ENCODE results near the gene MT1E.

MT1E gene

DNA sequence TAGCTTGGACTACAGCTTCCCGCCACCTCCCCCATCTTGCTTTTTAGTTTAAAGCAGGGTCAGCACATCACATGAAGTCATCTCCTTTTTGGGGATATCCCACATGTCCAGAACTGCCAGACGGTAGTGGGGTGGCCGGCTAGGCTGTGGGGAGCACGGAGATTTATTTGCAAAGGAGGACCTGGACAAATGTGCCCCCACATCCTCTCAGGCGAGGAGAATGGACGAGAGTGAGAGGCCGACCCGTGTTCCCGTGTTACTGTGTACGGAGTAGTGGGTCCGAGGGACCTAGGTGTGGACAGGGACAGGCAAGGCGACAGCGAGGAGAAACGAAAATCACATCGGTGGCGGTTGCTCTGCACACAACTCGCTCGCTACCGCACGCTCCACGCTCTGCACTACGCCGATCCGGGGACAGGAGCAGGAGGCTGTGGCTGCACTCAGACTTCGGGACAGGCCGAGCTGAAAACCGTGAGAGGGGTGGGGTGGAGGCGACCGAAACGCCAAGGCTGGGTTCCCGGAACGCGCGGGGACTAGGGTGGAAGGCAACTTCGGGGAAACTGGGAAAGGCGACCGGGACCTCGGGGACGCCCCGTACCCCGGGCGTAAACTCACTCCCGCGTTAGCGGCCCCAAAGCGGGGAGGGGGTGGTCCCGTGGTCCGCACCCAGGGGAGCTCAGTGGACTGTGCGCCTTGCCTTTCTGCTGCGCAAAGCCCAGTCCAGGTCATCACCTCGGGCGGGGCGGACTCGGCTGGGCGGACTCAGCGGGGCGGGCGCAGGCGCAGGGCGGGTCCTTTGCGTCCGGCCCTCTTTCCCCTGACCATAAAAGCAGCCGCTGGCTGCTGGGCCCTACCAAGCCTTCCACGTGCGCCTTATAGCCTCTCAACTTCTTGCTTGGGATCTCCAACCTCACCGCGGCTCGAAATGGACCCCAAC, 12.5 kb downstream of the MT1E start, which contains the start of gene MT1A:
TSS of gene MT1A (plus strand) at position 853 of the 937 bp plus-strand sequence. CDS start at position 926, 73 bp downstream.
- peak; percentile 45 for DNase-seq (ENCODE audit: low spot score)
- no peaks in the 10 kb centered on the region for H3K9me3 Mint-ChIP-seq
- H3K27me3 Mint-ChIP-seq (ENCODE audit: low read depth), result peaks cover 79% of the 10 kb centered on the region
- H3K4me1 Mint-ChIP-seq (ENCODE audit: low read depth), result peaks cover 28% of the 10 kb centered on the region
- no peak within 1 kb of the TSS for H3K27ac Mint-ChIP-seq
- H3K36me3 Mint-ChIP-seq (ENCODE audit: low read depth), result peaks cover 4% of the 10 kb centered on the region
- peak within 1 kb of the TSS; percentile 76 for H3K4me3 Mint-ChIP-seq

DNA sequence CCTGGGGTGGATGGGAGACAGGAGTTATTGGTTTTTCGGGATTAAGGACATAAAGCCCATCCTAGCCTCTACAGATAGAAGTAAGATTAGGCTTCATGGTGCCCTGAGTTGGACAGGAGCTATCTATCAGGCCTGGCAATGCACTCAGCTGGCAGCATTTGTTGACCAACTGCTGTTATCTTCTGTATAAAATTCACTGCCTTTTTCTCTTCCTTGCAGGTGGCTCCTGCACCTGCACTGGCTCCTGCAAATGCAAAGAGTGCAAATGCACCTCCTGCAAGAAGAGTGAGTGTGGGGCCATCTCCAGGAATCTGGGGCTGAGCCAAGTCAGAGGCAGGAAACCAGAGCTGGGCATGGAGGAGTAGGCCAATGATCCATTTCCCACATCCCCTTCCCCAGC, 13.5 kb downstream of the MT1E start:
- DNase-seq (ENCODE audit: low spot score), result no peak
- H3K27ac Mint-ChIP-seq, result no peak overlapping the region
- no peaks in the 10 kb centered on the region for H3K9me3 Mint-ChIP-seq
- peaks cover 35% of the 10 kb centered on the region for H3K4me1 Mint-ChIP-seq (ENCODE audit: low read depth)
- peaks cover 70% of the 10 kb centered on the region for H3K27me3 Mint-ChIP-seq (ENCODE audit: low read depth)
- H3K4me3 Mint-ChIP-seq, result no peak overlapping the region
- H3K36me3 Mint-ChIP-seq (ENCODE audit: low read depth), result peaks cover 4% of the 10 kb centered on the region

DNA sequence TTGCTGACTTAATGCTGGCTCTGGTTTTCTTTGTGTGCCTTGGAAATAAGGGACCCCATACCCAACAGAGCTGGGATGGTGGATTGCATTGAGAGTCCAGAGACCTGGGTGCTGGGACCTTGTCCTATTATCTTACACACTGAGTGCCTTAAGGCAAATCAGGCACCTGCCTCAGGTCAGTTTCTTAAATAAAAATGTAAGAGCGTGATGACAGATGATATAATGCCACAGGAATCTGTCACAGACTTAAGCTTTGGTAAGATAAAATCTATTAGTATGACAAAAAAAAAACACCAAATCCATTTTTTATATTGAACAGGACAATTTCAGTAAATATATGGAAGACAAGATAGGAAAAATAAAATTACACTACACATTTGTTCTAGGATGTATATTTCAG, 14.5 kb downstream of the MT1E start:
- Mint-ChIP-seq H3K9me3 (no peaks in the 10 kb centered on the region), H3K4me3 (no peak overlapping the region), H3K27me3 (ENCODE audit: low read depth) (peaks cover 59% of the 10 kb centered on the region), H3K4me1 (ENCODE audit: low read depth) (peaks cover 34% of the 10 kb centered on the region), H3K27ac (no peak overlapping the region), H3K36me3 (ENCODE audit: low read depth) (peaks cover under 1% of the 10 kb centered on the region)
- DNase-seq (ENCODE audit: low spot score), result no peak

DNA sequence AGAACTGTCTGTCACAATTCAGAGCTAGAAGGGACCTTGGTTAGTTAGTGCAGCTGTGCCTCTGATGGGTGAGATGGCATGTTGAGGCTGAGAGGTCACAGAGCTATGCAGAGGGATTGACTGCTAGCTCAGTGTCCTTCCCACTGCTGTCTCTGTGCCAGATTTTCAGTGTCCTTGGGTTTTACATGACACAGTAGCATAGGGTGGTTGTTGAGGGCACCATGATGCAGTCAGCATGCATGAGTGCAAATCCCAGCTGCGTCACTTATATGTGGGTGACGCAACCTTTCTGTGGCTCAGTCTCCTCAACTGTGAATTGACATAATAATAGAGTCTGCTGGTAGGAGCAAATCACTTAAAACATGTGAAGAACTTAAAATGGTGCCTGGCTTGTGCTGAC, 15.6 kb downstream of the MT1E start:
- peaks cover 56% of the 10 kb centered on the region for H3K27me3 Mint-ChIP-seq (ENCODE audit: low read depth)
- no peak for DNase-seq (ENCODE audit: low spot score)
- H3K9me3 Mint-ChIP-seq, result no peaks in the 10 kb centered on the region
- H3K4me1 Mint-ChIP-seq (ENCODE audit: low read depth), result peaks cover 29% of the 10 kb centered on the region
- no peak overlapping the region for H3K27ac Mint-ChIP-seq
- H3K4me3 Mint-ChIP-seq, result no peak overlapping the region
- no peaks in the 10 kb centered on the region for H3K36me3 Mint-ChIP-seq (ENCODE audit: low read depth)

DNA sequence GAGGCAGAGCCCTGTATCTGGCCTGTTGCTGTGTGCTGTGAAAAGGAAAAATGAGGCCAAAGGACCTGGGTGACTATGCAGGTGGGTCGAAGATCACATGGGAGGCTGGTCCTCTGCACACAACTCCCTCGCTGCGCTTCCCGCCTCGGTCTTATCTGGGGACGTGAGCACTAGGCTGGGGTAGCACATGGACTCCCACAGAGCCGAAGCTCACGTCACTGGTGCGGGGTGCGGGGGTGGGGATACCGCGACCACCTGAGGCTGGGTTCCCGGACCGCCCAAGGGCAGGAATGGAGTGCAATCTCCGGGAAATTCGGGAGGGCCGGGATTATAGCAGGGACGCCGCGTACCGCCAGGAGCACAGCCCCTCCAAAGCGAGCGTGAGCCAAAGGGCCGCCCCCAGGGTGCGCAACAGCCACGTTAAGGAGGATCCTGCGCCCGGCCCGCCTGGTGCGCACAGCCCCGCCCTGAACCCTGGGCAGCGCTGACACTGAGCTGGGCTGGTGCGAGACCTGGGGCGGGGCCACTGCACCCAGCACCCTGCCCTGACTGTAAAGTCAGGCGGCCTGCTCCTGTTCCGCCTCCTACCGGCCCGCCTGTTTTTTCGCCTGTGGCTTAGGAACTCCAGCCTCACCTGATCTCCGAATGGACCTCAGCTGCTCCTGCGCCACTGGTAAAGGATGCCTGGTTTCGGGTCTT, 17.6 kb downstream of the MT1E start:
- Mint-ChIP-seq H3K36me3 (ENCODE audit: low read depth) (no peaks in the 10 kb centered on the region), H3K4me3 (peak overlapping the region; percentile 76), H3K4me1 (ENCODE audit: low read depth) (peaks cover 23% of the 10 kb centered on the region), H3K27ac (no peak overlapping the region), H3K27me3 (ENCODE audit: low read depth) (peaks cover 50% of the 10 kb centered on the region), H3K9me3 (no peaks in the 10 kb centered on the region)
- peak; percentile 85 for DNase-seq (ENCODE audit: low spot score)

DNA sequence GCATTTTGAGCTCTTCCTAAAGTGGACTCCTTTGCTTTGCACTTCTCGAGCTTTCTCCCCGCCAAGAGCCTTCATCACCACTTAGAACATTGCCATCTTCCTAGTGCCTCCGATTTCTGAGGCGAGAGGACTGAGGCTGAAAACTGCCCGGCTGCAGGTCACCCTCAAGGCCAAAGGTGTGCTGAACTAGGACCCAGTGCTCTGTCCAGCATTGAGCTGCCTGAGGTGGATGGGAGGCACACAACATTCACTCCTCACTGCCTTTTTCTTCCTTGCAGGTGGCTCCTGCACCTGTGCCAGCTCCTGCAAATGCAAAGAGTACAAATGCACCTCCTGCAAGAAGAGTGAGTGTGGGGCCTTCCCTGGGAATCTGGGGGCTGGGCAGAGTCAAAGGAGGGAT, 18.3 kb downstream of the MT1E start:
- H3K27ac Mint-ChIP-seq, result no peak overlapping the region
- peaks cover 50% of the 10 kb centered on the region for H3K27me3 Mint-ChIP-seq (ENCODE audit: low read depth)
- H3K4me1 Mint-ChIP-seq (ENCODE audit: low read depth), result peaks cover 19% of the 10 kb centered on the region
- H3K9me3 Mint-ChIP-seq, result no peaks in the 10 kb centered on the region
- DNase-seq (ENCODE audit: low spot score), result no peak
- H3K4me3 Mint-ChIP-seq, result peak overlapping the region; percentile 76
- H3K36me3 Mint-ChIP-seq (ENCODE audit: low read depth), result no peaks in the 10 kb centered on the region

DNA sequence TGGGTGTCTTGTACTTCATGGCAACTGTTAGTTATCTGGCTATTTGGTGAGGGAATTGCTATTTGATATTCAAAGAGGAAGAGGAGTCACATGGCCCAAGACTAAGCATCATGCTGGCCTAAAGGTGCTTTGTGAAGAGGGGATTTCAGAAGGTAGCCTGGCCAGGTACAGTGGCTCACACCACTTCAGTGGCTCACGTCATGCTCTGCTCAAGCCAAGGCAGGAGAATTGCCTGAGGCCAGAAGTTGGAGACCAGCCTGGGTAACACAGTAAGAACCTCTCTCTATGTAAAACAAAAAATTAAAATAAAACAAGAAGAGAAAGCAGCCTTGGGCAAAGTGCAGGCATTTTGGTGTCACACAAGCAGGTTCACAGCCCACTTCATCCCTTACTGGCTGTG, 19.7 kb downstream of the MT1E start:
- peaks cover 42% of the 10 kb centered on the region for H3K27me3 Mint-ChIP-seq (ENCODE audit: low read depth)
- H3K4me3 Mint-ChIP-seq, result no peak overlapping the region
- H3K27ac Mint-ChIP-seq, result no peak overlapping the region
- no peaks in the 10 kb centered on the region for H3K36me3 Mint-ChIP-seq (ENCODE audit: low read depth)
- H3K9me3 Mint-ChIP-seq, result no peaks in the 10 kb centered on the region
- DNase-seq (ENCODE audit: low spot score), result no peak
- H3K4me1 Mint-ChIP-seq (ENCODE audit: low read depth), result peaks cover 19% of the 10 kb centered on the region

DNA sequence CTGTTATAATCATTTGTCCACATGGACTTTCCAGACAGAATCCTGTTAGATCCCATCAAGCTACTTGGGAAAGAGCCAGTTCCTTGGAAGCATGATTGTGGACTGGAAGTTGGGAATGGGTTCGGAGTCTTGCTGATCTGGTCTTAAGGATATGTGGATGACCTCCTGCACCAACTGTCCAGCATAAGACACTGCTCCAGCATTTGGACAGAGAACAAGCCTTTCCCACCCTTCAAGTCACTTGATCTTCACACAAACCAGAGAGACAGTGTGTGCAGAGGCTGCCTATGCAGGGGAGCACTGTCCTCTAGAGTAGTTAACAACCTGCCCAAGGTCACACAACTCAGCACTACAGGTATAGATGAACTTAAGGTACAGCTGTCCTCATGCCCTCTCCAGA, 20.3 kb downstream of the MT1E start:
- no peaks in the 10 kb centered on the region for H3K36me3 Mint-ChIP-seq (ENCODE audit: low read depth)
- H3K4me3 Mint-ChIP-seq, result no peak overlapping the region
- no peak for DNase-seq (ENCODE audit: low spot score)
- H3K4me1 Mint-ChIP-seq (ENCODE audit: low read depth), result peaks cover 19% of the 10 kb centered on the region
- no peak overlapping the region for H3K27ac Mint-ChIP-seq
- peaks cover 40% of the 10 kb centered on the region for H3K27me3 Mint-ChIP-seq (ENCODE audit: low read depth)
- no peaks in the 10 kb centered on the region for H3K9me3 Mint-ChIP-seq

DNA sequence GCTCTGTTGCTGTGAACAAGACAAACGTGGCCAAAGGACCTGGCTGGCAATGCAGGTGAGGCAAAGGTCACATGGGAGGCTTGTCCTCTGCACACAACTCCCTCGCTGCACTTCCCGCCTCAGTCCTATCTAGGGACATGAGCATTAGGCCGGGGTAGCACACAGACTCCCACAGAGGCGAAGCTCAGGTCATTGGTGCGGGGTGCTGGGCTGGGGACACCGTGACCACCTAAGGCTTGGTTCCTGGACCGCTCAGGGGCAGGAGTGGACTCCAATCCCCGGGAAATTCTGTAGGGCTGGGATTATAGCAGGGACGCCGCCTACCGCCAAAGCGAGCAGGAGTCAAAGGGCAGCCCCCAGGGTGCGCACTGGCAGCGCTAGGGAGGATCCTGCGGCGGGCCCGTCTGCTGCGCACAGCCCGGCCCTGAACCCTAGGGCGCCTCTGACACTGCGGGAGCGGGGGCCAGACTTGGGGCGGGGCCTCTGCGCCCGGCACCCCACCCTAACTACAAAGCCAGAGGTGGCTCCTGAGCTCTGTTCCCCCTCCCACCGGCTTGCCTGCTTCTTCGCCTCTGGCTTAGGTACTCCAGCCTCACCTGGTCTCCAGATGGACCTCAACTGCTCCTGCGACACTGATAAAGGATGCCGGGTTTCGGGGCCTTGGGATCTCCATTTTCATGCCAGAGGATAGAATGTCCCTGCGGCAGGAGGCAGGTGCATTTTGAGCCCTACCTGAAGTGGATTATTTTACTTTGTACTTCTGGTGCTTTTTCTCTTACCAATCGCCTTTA, 22.3 kb downstream of the MT1E start:
- Mint-ChIP-seq H3K36me3 (ENCODE audit: low read depth) (no peaks in the 10 kb centered on the region), H3K27ac (no peak overlapping the region), H3K9me3 (no peaks in the 10 kb centered on the region), H3K4me1 (ENCODE audit: low read depth) (peaks cover 13% of the 10 kb centered on the region), H3K4me3 (no peak overlapping the region), H3K27me3 (ENCODE audit: low read depth) (peaks cover 43% of the 10 kb centered on the region)
- no peak for DNase-seq (ENCODE audit: low spot score)

DNA sequence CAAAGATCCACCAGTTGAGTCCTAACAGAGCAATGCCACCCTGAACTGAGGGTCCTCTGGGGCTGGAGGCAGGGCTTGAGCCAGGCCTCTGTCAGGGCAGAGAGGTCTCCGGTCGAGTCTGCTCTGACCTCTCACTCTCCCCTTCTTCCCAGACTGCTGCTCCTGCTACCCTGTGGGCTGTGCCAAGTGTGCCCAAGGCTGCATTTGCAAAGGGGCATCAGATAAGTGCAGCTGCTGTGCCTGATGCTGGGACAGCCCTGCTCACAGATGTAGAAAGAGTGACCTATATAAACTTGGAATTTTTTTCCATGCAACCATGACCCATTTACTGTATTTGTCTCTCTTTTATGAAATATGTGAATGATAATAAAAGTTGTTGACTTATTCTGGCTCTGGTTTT, 23.7 kb downstream of the MT1E start:
- H3K36me3 Mint-ChIP-seq (ENCODE audit: low read depth), result no peaks in the 10 kb centered on the region
- H3K9me3 Mint-ChIP-seq, result no peaks in the 10 kb centered on the region
- no peak overlapping the region for H3K27ac Mint-ChIP-seq
- H3K4me1 Mint-ChIP-seq (ENCODE audit: low read depth), result peaks cover 1% of the 10 kb centered on the region
- H3K27me3 Mint-ChIP-seq (ENCODE audit: low read depth), result peaks cover 44% of the 10 kb centered on the region
- no peak overlapping the region for H3K4me3 Mint-ChIP-seq
- no peak for DNase-seq (ENCODE audit: low spot score)

DNA sequence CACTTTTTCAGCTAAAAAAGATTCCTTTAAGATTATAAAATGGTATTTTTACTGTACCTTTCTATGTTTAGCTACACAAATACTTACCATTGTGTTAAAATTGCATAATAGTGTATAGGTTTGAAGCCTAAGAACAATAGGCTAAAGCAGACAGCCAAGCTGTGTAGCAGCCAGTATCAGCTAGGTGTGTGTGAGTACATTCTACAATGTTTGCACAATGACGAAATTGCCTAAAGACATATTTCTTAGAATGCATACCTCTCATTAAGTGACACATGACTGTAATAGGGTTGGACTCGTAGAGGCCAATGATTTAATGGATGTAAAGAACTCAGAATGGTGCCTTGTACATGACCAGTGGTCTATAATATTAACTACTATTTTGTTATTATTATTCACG, 24.2 kb downstream of the MT1E start:
- no peak overlapping the region for H3K27ac Mint-ChIP-seq
- no peak overlapping the region for H3K4me3 Mint-ChIP-seq
- no peaks in the 10 kb centered on the region for H3K36me3 Mint-ChIP-seq (ENCODE audit: low read depth)
- peaks cover 45% of the 10 kb centered on the region for H3K27me3 Mint-ChIP-seq (ENCODE audit: low read depth)
- DNase-seq (ENCODE audit: low spot score), result no peak
- no peaks in the 10 kb centered on the region for H3K4me1 Mint-ChIP-seq (ENCODE audit: low read depth)
- no peaks in the 10 kb centered on the region for H3K9me3 Mint-ChIP-seq

DNA sequence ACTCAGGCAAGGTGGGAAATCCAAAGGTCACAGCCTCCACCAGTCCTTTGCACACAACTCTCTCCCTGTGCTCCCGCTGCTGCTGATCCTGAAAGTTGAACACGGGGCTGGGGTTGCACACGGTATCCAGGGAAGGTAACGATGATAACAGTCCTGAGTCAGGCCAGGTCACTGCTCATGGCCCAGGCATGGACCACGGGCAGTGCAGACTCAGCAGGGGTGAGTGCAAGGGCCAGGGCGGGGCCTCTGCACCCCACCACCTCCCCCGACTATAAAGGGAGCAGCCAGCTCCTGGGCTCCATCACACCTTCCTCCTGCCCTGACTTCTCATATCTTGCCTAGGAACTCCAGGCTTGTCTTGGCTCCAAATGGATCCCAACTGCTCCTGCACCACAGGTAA, 26.0 kb downstream of the MT1E start, which contains the start of gene MT1B:
TSS of gene MT1B (plus strand) at position 301 of the 400 bp plus-strand sequence. CDS start at position 369, 68 bp downstream.
- Mint-ChIP-seq H3K27me3 (ENCODE audit: low read depth) (peaks cover 40% of the 10 kb centered on the region), H3K27ac (no peak within 1 kb of the TSS), H3K4me3 (no peak within 1 kb of the TSS), H3K9me3 (no peaks in the 10 kb centered on the region), H3K4me1 (ENCODE audit: low read depth) (no peaks in the 10 kb centered on the region), H3K36me3 (ENCODE audit: low read depth) (no peaks in the 10 kb centered on the region)
- no peak for DNase-seq (ENCODE audit: low spot score)

DNA sequence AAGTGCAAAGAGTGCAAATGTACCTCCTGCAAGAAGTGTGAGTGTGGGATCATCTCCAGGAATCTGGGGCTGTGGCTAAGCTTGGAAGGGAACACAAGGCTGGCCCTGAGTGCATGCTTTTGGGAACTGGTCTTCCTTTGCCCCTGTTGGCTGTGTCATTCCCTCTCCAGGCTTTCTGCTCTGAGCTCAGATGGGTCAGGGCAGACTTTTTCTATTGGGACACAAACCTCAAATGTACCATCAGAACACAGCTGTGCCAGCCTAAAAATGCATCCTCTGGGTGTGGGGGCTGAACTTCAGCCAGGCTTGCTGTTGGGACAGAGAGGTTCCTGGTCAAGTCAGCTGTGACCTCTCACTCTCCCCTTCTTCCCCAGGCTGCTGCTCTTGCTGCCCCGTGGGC, 27.0 kb downstream of the MT1E start:
- DNase-seq (ENCODE audit: low spot score), result no peak
- no peak overlapping the region for H3K27ac Mint-ChIP-seq
- no peaks in the 10 kb centered on the region for H3K36me3 Mint-ChIP-seq (ENCODE audit: low read depth)
- H3K4me3 Mint-ChIP-seq, result no peak overlapping the region
- no peaks in the 10 kb centered on the region for H3K9me3 Mint-ChIP-seq
- peaks cover 4% of the 10 kb centered on the region for H3K4me1 Mint-ChIP-seq (ENCODE audit: low read depth)
- H3K27me3 Mint-ChIP-seq (ENCODE audit: low read depth), result peaks cover 33% of the 10 kb centered on the region

All from T-helper 2 cell treated with Interferon-gamma antibody and Interleukin-4, amounts not matched to agents 5 μg/mL and 100 μg/mL, for 36 hours (primary cell).